Cerebellar nuclear complex (tissue), 1 donor: ENCODE measurements around the gene GPC1.

ENCODE experiments used
- DNase-seq, 2 experiments: peaks; one replicate each; lab custom pipeline; 2025; lab: John Stamatoyannopoulos, UW

The GPC1 gene

GRCh38 chr2:240513549-240514287 lies 78.3 kb downstream of the GPC1 start:
- DNase-seq, result no peak

GRCh38 chr2:240514631-240515030 lies 79.2 kb downstream of the GPC1 start:
- no peak for DNase-seq

GRCh38 chr2:240517342-240517741 lies 81.9 kb downstream of the GPC1 start:
- no peak for DNase-seq
